GM18870 (cell line): ENCODE data around the gene SETD1A.

Experiments used
- ATAC-seq: cut with Tn5 transposase; IDR thresholded peaks from one replicate; pipeline ENCODE4 v1.9.1; 2021; ENCODE audit warnings: moderate library complexity; ENCODE audit not compliant: unreplicated experiment

Gene SETD1A

GRCh38 chr16:30980434-30980833 lies 22.9 kb downstream of the SETD1A start:
- no peak for ATAC-seq

GRCh38 chr16:30980959-30981358 lies 23.4 kb downstream of the SETD1A start:
- ATAC-seq: no peak

DNA sequence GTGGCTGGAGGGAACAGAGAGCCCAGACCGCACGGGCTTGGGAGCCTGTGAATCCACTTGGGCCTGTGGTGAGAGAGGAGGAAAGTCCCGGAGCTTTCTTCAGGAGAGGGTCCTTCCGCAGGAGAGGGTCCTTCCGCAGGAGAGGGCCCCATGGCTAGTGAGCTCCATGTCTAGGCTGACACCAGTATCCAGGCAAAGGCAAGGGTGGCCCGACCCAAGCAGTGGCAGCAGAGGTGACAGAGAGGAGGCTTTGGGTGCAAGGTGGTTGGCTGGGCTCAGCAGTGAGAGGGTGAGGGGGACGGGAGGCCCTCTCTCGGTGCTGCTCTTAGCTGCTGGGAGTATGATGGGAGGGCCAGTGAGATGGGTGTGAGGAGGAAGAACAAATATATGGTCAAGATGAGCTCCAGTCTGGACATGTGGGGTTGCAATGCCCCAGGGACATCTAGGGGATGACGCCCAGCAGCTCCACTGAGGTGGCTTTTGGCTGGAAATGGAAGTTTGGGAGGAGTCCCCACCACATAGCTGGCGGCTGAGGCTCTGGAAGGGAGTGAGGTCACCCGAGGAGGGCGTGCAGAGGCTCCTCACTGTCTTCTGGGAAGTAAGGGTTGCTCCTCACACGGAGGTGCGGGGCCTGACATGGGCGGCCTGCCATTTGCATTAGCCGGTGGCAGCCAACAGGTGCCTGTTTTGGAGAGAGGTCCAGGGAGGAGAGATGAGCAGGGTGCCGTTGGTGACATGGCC lies 25.2 kb downstream of the SETD1A start:
- no peak for ATAC-seq

DNA sequence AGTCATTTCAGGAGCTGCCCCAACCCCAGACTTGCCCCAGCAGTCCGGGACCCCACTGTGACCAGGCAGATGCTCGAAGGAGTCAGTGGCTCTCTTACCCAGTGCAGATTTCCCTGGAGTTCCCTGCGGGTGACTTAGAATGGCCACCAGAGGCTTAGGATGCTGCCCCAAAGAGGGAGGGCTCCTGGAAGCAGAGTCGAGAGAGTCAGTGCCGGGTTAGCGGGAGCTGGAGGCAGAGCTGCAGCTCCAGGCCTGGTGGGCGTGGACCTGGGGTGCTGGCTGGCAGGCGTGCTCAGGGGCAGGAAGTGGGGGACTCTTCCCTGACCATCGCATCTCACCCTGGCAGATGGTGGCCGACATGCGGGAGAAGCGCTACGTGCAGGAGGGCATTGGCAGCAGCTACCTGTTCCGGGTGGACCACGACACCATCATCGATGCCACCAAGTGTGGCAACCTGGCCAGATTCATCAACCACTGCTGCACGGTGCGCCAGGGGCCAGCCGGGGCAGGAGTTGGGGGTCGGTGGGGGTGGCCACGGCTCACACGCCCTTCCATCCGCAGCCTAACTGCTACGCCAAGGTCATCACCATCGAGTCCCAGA lies 25.8 kb downstream of the SETD1A start:
- no peak for ATAC-seq

GRCh38 chr16:30983898-30984610 lies 26.5 kb downstream of the SETD1A start:
- no peak for ATAC-seq

DNA sequence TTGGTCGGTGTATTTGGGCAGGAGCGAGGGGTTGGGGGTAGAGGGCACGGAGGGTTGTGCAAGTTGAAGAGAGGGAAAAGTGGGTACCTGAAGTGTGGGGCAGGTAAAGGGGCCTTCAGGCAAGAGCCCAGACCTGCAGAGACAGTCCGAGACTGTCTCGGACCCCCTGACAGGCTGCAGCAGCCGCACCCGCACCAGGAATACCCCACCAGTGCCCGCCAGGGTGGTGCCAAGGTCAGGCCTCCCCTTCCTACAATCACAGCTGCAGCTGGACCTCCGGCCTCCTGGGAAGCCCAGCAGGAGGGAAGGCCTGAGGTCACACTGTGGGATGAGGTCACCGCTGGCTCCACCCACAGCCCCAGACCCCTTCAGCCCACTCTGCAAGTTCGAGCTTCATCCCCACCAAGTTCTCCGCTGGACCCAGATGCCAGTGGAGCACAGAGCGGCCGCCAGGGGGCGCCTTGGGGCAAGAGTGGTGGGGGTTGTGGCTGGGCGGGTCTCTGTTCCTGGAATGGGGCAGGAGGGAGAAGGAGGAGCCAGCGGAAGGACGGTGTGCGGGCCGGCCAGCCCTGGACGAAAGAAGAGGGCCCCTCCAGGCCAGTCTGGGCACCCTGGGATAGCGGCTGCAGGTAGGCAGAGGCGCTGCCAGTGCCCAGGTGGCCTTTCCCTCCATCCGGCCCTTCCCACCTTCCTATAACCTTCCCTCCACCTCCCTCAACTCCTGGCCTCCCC lies 27.3 kb downstream of the SETD1A start, which contains the start of gene HSD3B7:
Gene HSD3B7, plus strand, starts transcription at position 539 of the 732 bp plus-strand sequence. CDS start 452 bp downstream, outside the sequence.
- no peak for ATAC-seq

- no peak for ATAC-seq
Measured at GRCh38 chr16:30985401-30986128, 28.0 kb downstream of the SETD1A start.

DNA sequence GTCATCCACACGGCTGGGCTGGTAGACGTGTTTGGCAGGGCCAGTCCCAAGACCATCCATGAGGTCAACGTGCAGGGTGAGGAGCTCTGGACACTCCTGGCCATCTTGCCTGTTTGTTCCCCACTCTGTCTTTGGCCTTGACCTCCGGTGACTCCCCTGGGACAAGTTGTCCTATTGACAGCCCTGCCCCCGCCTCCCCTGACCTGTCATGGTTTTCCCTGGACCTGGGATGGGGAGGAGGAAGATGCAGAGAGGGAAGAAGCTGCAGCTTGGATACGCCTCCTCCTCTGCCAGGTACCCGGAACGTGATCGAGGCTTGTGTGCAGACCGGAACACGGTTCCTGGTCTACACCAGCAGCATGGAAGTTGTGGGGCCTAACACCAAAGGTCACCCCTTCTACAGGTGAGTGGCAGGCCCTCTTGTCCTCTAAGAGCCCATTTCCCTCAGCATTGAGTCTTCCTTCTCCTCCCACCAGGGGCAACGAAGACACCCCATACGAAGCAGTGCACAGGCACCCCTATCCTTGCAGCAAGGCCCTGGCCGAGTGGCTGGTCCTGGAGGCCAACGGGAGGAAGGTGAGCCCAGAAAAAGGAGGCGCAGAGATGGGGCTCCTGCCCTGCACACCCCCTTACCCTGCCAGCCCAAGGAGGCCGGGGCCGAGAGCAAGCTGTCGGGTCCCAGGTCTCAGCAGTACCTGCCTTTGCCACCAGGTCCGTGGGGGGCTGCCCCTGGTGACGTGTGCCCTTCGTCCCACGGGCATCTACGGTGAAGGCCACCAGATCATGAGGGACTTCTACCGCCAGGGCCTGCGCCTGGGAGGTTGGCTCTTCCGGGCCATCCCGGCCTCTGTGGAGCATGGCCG lies 28.8 kb downstream of the SETD1A start:
- ATAC-seq: no peak

DNA sequence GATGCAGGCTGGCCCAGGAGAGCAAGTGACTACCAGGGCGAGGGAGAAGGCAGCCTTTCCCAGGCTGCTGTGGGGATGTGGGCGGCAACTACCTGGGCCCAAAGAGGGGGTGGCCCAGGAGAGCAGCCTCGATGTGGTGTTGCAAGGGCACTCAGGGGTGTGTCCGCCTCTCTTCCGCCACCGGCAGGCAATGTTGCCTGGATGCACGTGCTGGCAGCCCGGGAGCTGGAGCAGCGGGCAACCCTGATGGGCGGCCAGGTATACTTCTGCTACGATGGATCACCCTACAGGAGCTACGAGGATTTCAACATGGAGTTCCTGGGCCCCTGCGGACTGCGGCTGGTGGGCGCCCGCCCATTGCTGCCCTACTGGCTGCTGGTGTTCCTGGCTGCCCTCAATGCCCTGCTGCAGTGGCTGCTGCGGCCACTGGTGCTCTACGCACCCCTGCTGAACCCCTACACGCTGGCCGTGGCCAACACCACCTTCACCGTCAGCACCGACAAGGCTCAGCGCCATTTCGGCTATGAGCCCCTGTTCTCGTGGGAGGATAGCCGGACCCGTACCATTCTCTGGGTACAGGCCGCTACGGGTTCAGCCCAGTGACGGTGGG lies 30.1 kb downstream of the SETD1A start:
- no peak for ATAC-seq

- no peak for ATAC-seq
Measured at GRCh38 chr16:30989469-30990047, 32.0 kb downstream of the SETD1A start.

DNA sequence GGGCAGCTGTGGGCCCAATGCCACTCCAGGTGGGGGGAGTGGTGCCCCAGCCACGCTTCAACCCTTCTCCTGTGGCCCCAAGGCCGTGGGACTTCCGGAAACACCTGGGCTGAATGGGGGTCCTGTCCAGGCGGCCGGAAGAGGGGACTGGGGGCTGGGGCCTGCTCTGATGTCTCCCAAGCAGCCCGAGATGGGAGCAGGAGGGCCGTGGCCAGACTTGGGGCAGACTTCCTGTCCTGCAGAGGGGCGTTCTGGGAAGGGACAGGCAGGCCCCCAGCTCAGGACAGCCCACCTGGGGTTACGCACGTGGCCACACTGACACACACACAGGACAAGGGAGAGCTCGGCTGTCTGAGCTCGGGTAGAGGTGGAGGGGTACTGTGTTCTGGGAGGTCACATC lies 32.6 kb downstream of the SETD1A start:
- ATAC-seq: no peak

DNA sequence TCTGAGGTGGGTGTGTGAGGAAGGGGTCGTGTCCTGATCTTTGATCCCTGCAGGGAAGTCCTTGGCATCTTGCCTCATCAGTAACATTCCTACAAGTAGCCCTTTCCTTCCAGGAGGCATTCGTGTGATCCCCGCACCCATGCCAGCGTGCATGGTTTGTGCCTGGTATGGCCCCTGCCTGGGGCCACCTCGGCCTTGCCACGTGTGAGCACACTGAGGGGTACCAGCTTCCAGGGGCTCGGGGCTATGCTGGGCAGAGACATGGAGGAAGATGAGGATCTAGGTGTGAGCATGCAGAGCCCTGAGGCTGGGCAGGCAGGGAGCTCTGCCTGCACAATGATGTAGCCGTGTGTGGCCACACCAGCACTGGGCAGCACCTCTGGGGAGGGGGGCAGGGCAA lies 33.5 kb downstream of the SETD1A start:
- ATAC-seq: no peak

DNA sequence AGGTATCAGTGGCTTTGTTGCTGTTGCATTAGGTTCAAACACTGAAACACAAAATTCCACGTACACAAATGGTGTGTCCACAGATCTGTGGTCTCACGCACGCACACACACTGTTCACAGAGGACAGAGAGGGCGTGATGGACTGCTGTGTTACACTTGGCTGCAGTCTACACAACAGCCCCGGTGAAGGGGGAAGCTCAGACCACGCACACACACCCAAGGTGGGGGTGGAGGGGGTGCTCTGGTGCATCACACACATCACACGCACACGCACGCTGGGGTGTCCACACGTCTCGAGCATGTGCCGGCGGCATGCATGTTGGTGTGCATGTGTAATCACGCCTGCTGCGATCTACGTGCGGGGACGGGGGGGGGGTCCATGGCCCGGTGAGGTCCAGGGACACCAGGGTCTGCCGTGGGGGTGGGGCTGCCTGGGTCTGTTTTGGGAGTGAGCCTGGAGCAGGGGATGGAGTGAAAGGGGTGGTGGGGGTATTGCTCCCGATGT lies 34.8 kb downstream of the SETD1A start:
- no peak for ATAC-seq

DNA sequence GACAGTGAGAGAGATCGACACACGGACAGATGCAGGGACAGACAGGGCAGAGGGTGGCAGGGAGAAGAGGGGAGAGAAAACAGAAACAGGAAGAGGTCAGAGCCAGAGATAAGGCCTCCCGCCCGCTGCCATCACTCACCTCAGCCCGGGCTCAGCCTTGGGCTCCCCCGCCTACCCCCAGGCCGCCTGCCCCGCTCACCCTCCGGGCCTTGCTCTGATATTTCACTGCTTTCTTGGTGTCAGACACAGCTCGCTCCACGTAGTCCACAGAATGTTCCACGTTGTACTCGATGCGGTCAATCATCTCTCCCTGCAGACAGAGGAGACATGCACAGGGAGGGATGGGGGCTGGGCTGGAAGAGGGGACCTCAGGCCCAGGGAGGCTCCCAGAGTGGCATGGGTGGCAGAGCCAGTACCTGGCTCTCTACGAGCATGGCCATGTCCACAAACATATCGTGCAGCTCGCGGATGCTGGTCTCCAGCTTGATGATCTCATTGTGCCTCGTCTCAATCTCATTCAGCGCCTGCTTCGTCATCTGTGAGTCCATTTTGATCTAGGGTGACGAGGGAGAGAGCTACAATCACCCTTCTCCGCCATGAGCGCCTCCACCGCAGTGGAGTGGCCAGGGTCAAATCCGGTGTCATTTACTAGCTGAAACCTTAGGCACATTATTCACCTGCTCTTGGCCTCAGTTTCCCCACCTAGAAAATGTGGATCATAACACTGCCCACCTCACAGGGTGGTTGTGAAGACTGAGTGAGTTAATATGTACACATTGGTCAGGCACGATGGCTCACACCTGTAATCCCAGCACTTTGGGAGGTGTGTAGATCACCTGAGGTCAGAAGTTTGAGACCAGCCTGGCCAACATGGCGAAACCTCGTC lies 35.6 kb downstream of the SETD1A start:
- ATAC-seq: no peak

DNA sequence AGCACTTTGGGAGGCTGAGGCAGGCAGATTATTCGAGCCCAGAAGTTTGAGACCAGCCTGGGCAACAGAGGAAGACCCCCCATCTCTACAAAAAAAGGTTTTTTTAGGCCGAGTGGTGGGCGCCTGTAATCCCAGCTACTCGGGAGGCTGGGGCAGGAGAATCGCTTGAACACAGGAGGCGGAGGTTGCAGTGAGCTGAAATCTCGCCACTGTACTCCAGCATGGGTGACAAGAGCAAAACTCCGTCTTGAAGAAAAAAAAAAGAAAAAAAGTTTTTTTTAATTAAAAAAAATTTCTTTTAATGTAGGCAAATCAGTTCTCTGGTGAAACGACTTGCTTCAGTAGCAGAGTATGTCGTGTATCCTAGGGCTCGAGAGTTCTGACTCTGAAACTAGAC lies 38.4 kb downstream of the SETD1A start:
- ATAC-seq: no peak

DNA sequence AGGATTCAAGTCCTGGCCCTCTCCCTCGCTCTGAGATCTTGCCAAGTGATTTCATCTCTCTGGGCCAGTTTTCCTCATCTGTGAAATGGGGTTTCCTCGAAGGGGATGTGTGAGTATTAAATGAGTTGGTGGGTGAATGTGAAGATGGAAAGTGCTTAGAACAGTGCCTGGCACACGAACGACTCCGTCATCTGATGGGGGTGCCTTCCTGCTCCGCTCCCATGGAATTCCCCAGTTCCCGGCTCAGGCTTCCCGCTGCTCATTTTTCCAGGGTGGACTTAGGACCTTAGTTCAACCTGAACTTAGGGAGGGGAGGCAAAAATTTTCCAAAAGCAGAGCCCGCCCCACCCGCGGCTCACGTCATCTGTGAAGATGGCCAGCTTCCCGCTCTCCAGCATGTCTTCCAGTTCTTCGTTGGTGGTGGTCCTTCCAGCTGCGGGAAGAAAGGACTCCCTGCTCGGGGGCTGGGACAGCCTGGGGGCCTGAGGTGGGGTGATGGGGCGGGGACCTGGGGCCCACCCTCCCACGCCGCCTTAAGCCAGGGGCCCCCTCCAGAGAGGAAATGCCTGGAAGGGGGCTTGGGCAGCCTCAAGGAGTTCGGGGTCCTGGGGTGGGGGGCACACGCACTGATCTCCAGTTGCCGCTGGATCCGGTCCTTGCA lies 38.9 kb downstream of the SETD1A start:
- no peak for ATAC-seq

- no peak for ATAC-seq
Measured at GRCh38 chr16:30996985-30997724, 39.6 kb downstream of the SETD1A start.
